ENCODE measurements around the gene SMARCB1. TPM values are rescaled to one million over a fixed set of nuclear protein-coding genes. Genes with fewer than 3 reads are reported as not detected.

Gene SMARCB1
- total RNA-seq, 1 donor from 2014 or later = 22.1 TPM

GRCh38 chr22:23801238-23801821 is 14.6 kb downstream of the SMARCB1 start:
- TF ChIP-seq CTCF (IDR thresholded peaks at IDR 0.05) = no peak

GRCh38 chr22:23801886-23802377 is 15.2 kb downstream of the SMARCB1 start:
- DNase-seq (ENCODE audit: low spot score in 2 of 2) = no peak
- no peak overlapping the region for H3K4me3 ChIP-seq

More at GRCh38 chr22:23801238-23801821, 14.6 kb downstream of the SMARCB1 start:
- DNase-seq (ENCODE audit: low spot score in 2 of 2) = no peak
- Histone ChIP-seq H3K9me3 (no peaks in the 10 kb centered on the region), H3K27ac (no peak overlapping the region), H3K4me1 (no peaks in the 10 kb centered on the region), H3K27me3 (no peaks in the 10 kb centered on the region), H3K4me3 (no peak overlapping the region), H3K36me3 (peaks cover 66 to 81% of the 10 kb centered on the region in 2 donors)
- intact Hi-C loops (cut with DNase I) = no loop called here

GRCh38 chr22:23803001-23803819 is 16.4 kb downstream of the SMARCB1 start:
- Histone ChIP-seq H3K4me1 (no peaks in the 10 kb centered on the region), H3K9me3 (no peaks in the 10 kb centered on the region), H3K4me3 (no peak overlapping the region), H3K27ac (no peak overlapping the region), H3K27me3 (no peaks in the 10 kb centered on the region), H3K36me3 (peaks cover 69 to 84% of the 10 kb centered on the region in 2 donors)
- intact Hi-C loops (cut with DNase I) = no loop called here
- TF ChIP-seq CTCF (IDR thresholded peaks at IDR 0.05) = no peak
- DNase-seq (ENCODE audit: low spot score in 2 of 2) = no peak

More at GRCh38 chr22:23801886-23802377, 15.2 kb downstream of the SMARCB1 start:
- Histone ChIP-seq H3K36me3 (peaks cover 66 to 83% of the 10 kb centered on the region in 2 donors), H3K9me3 (no peaks in the 10 kb centered on the region), H3K27ac (no peak overlapping the region), H3K4me1 (no peaks in the 10 kb centered on the region), H3K27me3 (no peaks in the 10 kb centered on the region)
- no peak for TF ChIP-seq CTCF (IDR thresholded peaks at IDR 0.05)
- intact Hi-C loops (cut with DNase I) = no loop called here

GRCh38 chr22:23804781-23805291 is 18.1 kb downstream of the SMARCB1 start:
- Histone ChIP-seq H3K27ac (no peak overlapping the region), H3K4me1 (no peaks in the 10 kb centered on the region), H3K4me3 (no peak overlapping the region), H3K36me3 (peaks cover 63 to 78% of the 10 kb centered on the region in 2 donors), H3K27me3 (no peaks in the 10 kb centered on the region), H3K9me3 (no peaks in the 10 kb centered on the region)
- intact Hi-C loops (cut with DNase I) = no loop called here
- no peak for TF ChIP-seq CTCF (IDR thresholded peaks at IDR 0.05)
- DNase-seq (ENCODE audit: low spot score in 2 of 2) = no peak

- no peak for DNase-seq (ENCODE audit: low spot score in 2 of 2)
- Histone ChIP-seq H3K27ac (no peak overlapping the region), H3K4me1 (no peaks in the 10 kb centered on the region), H3K36me3 (peaks cover 49 to 68% of the 10 kb centered on the region in 2 donors), H3K4me3 (no peak overlapping the region), H3K27me3 (no peaks in the 10 kb centered on the region), H3K9me3 (no peaks in the 10 kb centered on the region)
- intact Hi-C loops (cut with DNase I) = no loop called here
- TF ChIP-seq CTCF (IDR thresholded peaks at IDR 0.05) = no peak
Observed at GRCh38 chr22:23806837-23807236, 20.1 kb downstream of the SMARCB1 start.
